ENCODE data around the gene NTF4.
"Not testable (repeated sequence)": the region's sequence is repeated elsewhere in the genome, so short reads cannot be mapped to it uniquely, and the experiment has no call there.

Gene NTF4

DNA sequence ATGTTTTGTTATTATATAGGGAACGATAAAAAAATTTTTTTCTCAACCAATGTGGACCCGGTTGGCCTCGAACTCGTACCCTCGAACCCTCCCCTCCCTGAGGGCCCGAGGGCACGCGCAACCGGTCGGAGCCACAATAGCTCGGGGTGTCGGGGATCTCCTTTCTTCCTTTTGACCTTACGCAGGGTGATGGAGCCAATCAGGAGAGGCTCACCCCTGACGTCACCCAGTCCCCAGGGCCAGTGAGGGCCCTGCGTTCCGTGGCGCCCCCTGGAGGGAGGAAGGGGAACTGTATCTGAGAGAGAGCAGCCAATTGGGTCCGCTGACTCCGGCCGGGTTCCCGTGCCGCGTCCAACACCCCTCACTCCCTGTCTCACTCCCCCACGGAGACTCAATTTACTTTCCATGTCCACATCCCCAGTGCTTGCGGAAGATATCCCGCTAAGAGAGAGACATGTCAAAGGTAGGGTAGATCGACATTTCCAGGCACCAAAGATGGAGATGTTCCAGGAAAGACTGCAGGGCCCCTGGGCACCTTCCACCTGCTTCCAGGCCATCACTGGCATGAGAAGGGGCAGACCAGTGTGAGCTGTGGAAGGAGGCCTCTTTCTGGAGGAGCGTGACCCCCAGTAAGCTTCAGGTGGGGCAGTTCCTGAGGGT is 32.8 kb downstream of the NTF4 start, which contains the start of gene CGB2:
Gene CGB2, plus strand, starts transcription at position 249 of the 660 bp plus-strand sequence. Its CDS starts 206 bp downstream, at position 455.
- WGBS (ENCODE audit: insufficient coverage), result 27% methylated on average over 2 of the region's 28 CpGs

DNA sequence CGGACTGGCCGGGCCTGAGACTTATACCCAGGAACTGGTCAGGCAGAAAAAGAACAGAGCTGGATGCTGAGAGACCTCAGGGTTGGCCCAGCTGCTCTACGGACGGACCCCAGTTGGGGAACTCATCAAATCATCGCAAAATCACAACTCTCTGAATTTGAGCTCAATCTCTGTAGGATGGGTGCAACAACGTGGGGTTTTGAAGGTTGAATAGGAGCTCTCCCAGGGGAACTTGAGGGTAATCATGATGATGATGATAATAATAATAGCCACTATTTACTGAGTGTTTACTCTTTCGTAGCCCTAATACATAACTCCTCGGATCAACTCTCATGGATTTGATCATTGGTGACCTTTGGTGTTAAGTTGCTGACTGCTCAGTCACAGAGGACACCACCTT is 34.3 kb downstream of the NTF4 start:
- H3K9me3 ChIP-seq (ENCODE audit: control extremely low read depth in 1 of 5, control insufficient read depth in 4 of 5, insufficient read depth in 2 of 5, low read depth in 1 of 5, low read length in 4 of 5); H3K36me3 ChIP-seq (ENCODE audit: control insufficient read depth in 4 of 4, insufficient read depth in 4 of 4, low read length in 3 of 4); CTCF ChIA-PET; H3K4me3 ChIP-seq (ENCODE audit: control insufficient read depth in 1 of 7, extremely low read depth in 1 of 7, insufficient read depth in 4 of 7, low read depth in 2 of 7, low read length in 6 of 7); DNase-seq; H3K27ac ChIP-seq (ENCODE audit: insufficient read depth in 1 of 2, low read depth in 1 of 2, low read length in 2 of 2, poor library complexity in 1 of 2, severe bottlenecking in 2 of 2); POLR2A ChIA-PET; H3K27me3 ChIP-seq (replicated peaks in 2 of 5; ENCODE audit: control insufficient read depth in 4 of 5, insufficient read depth in 5 of 5, low read length in 4 of 5); H3K4me1 ChIP-seq (ENCODE audit: control extremely low read depth in 1 of 4, control insufficient read depth in 4 of 4, insufficient read depth in 4 of 4, low read length in 3 of 4): not testable (repeated sequence)
- 100% methylated on average over 1 of the region's 8 CpGs for WGBS (ENCODE audit: insufficient coverage)

More for the DNA sequence above, 32.8 kb downstream of the NTF4 start, which contains the start of gene CGB2:
- H3K27me3 ChIP-seq (replicated peaks in 2 of 5; ENCODE audit: control insufficient read depth in 4 of 5, insufficient read depth in 5 of 5, low read length in 4 of 5); H3K4me1 ChIP-seq (ENCODE audit: control extremely low read depth in 1 of 4, control insufficient read depth in 4 of 4, insufficient read depth in 4 of 4, low read length in 3 of 4); H3K36me3 ChIP-seq (ENCODE audit: control insufficient read depth in 4 of 4, insufficient read depth in 4 of 4, low read length in 3 of 4); H3K4me3 ChIP-seq (ENCODE audit: control insufficient read depth in 1 of 7, extremely low read depth in 1 of 7, insufficient read depth in 4 of 7, low read depth in 2 of 7, low read length in 6 of 7); H3K9me3 ChIP-seq (ENCODE audit: control extremely low read depth in 1 of 5, control insufficient read depth in 4 of 5, insufficient read depth in 2 of 5, low read depth in 1 of 5, low read length in 4 of 5); POLR2A ChIA-PET; H3K27ac ChIP-seq (ENCODE audit: insufficient read depth in 1 of 2, low read depth in 1 of 2, low read length in 2 of 2, poor library complexity in 1 of 2, severe bottlenecking in 2 of 2): not testable (repeated sequence)
- DNase-seq, result peak; percentile 34 to 74 (median 69)
- CTCF ChIA-PET, result interaction anchor here (1.0 kb wide), 1 partner anchor 32 kb away, joined by 3 read pairs; no protein-coding TSS in a partner anchor

DNA sequence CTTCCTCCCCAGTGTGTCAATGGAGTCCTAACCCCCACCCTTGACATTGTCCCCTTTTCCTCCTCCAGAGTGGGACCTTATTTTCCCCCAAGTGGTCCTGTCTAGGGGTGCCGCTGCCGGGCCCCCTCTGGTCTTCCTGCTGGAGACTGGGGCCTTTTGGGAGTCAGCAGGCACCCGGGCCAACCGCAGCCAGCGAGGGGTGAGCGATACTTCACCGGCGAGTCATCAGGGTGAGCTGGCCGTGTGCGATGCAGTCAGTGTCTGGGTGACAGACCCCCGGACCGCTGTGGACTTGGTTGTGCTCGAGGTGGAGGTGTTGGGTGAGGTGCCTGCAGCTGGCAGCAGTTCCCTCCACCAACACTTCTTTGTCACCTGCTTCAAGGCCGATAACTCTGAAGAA is 34.9 kb downstream of the NTF4 start:
- POLR2A ChIA-PET; CTCF ChIA-PET; H3K4me1 ChIP-seq (ENCODE audit: control extremely low read depth in 1 of 4, control insufficient read depth in 4 of 4, insufficient read depth in 4 of 4, low read length in 3 of 4); DNase-seq; H3K27ac ChIP-seq (ENCODE audit: insufficient read depth in 1 of 2, low read depth in 1 of 2, low read length in 2 of 2, poor library complexity in 1 of 2, severe bottlenecking in 2 of 2); H3K9me3 ChIP-seq (ENCODE audit: control extremely low read depth in 1 of 5, control insufficient read depth in 4 of 5, insufficient read depth in 2 of 5, low read depth in 1 of 5, low read length in 4 of 5); H3K36me3 ChIP-seq (ENCODE audit: control insufficient read depth in 4 of 4, insufficient read depth in 4 of 4, low read length in 3 of 4); H3K27me3 ChIP-seq (replicated peaks in 2 of 5; ENCODE audit: control insufficient read depth in 4 of 5, insufficient read depth in 5 of 5, low read length in 4 of 5); H3K4me3 ChIP-seq (ENCODE audit: control insufficient read depth in 1 of 7, extremely low read depth in 1 of 7, insufficient read depth in 4 of 7, low read depth in 2 of 7, low read length in 6 of 7): not testable (repeated sequence)
- WGBS (ENCODE audit: insufficient coverage), result 91% methylated on average over 8 of the region's 14 CpGs

DNA sequence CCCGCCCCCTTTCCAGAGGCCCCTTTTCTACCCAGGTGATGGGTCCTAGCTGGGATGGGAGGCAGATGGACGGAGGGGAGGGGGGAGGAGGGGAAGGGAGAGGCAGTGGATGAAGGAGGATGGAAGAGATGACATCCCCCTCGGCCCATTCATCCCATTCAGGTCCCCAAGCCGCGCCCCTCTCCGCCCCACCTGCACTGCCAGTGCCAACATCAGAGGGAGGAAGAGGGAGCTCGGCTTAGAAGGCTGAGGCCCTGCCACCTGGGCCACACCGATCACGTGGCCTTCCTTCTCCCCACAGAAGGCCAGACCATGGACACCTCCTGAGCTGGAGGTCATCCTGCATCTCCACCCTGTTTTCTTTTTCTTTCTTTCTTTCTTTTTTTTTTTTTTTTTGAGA is 35.9 kb downstream of the NTF4 start:
- H3K9me3 ChIP-seq (ENCODE audit: control extremely low read depth in 1 of 5, control insufficient read depth in 4 of 5, insufficient read depth in 2 of 5, low read depth in 1 of 5, low read length in 4 of 5); H3K27me3 ChIP-seq (replicated peaks in 2 of 5; ENCODE audit: control insufficient read depth in 4 of 5, insufficient read depth in 5 of 5, low read length in 4 of 5); POLR2A ChIA-PET; CTCF ChIA-PET; H3K36me3 ChIP-seq (ENCODE audit: control insufficient read depth in 4 of 4, insufficient read depth in 4 of 4, low read length in 3 of 4); H3K4me1 ChIP-seq (ENCODE audit: control extremely low read depth in 1 of 4, control insufficient read depth in 4 of 4, insufficient read depth in 4 of 4, low read length in 3 of 4); H3K4me3 ChIP-seq (ENCODE audit: control insufficient read depth in 1 of 7, extremely low read depth in 1 of 7, insufficient read depth in 4 of 7, low read depth in 2 of 7, low read length in 6 of 7); DNase-seq; H3K27ac ChIP-seq (ENCODE audit: insufficient read depth in 1 of 2, low read depth in 1 of 2, low read length in 2 of 2, poor library complexity in 1 of 2, severe bottlenecking in 2 of 2): not testable (repeated sequence)
- 94% methylated on average over 3 of the region's 9 CpGs for WGBS (ENCODE audit: insufficient coverage)

DNA sequence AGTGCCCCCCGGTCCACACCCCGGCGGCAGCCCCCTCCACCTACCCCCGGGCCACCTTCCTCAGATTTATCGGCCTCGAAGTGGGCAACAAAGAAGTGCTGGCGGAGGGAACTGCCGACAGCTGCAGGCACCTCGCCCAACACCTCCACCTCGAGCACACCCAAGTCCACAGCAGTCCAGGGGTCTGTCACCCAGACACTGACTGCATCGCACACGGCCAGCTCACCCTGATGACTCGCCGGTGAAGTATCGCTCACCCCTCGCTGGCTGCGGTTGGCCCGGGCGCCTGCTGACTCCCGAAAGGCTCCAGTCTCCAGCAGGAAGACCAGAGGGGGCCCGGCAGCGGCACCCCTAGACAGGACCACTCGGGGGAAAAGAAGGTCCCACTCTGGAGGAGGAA is 39.0 kb downstream of the NTF4 start:
- H3K9me3 ChIP-seq (ENCODE audit: control extremely low read depth in 1 of 5, control insufficient read depth in 4 of 5, insufficient read depth in 2 of 5, low read depth in 1 of 5, low read length in 4 of 5); H3K36me3 ChIP-seq (ENCODE audit: control insufficient read depth in 4 of 4, insufficient read depth in 4 of 4, low read length in 3 of 4); DNase-seq; H3K4me3 ChIP-seq (ENCODE audit: control insufficient read depth in 1 of 7, extremely low read depth in 1 of 7, insufficient read depth in 4 of 7, low read depth in 2 of 7, low read length in 6 of 7); CTCF ChIA-PET; H3K4me1 ChIP-seq (ENCODE audit: control extremely low read depth in 1 of 4, control insufficient read depth in 4 of 4, insufficient read depth in 4 of 4, low read length in 3 of 4); POLR2A ChIA-PET; H3K27ac ChIP-seq (ENCODE audit: insufficient read depth in 1 of 2, low read depth in 1 of 2, low read length in 2 of 2, poor library complexity in 1 of 2, severe bottlenecking in 2 of 2): not testable (repeated sequence)
- peaks cover 0 to 15% (median 4%) of the 10 kb centered on the region in 5 experiments for H3K27me3 ChIP-seq (replicated peaks in 2 of 5; ENCODE audit: control insufficient read depth in 4 of 5, insufficient read depth in 5 of 5, low read length in 4 of 5)
- WGBS (ENCODE audit: insufficient coverage), result 99% methylated on average over 10 of the region's 23 CpGs

DNA sequence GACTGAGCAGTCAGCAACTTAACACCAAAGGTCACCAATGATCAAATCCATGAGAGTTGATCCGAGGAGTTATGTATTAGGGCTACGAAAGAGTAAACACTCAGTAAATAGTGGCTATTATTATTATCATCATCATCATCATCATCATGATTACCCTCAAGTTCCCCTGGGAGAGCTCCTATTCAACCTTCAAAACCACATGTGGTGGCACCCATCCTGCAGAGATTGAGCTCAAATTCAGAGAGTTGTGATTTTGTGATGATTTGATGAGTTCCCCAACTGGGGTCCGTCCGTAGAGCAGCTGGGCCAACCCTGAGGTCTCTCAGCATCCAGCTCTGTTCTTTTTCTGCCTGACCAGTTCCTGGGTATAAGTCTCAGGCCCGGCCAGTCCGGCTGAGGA is 39.5 kb downstream of the NTF4 start:
- WGBS (ENCODE audit: insufficient coverage), result no CpG with 5 or more reads among the region's 6 CpGs
- H3K36me3 ChIP-seq (ENCODE audit: control insufficient read depth in 4 of 4, insufficient read depth in 4 of 4, low read length in 3 of 4); H3K4me3 ChIP-seq (ENCODE audit: control insufficient read depth in 1 of 7, extremely low read depth in 1 of 7, insufficient read depth in 4 of 7, low read depth in 2 of 7, low read length in 6 of 7); CTCF ChIA-PET; DNase-seq; POLR2A ChIA-PET; H3K4me1 ChIP-seq (ENCODE audit: control extremely low read depth in 1 of 4, control insufficient read depth in 4 of 4, insufficient read depth in 4 of 4, low read length in 3 of 4); H3K9me3 ChIP-seq (ENCODE audit: control extremely low read depth in 1 of 5, control insufficient read depth in 4 of 5, insufficient read depth in 2 of 5, low read depth in 1 of 5, low read length in 4 of 5); H3K27ac ChIP-seq (ENCODE audit: insufficient read depth in 1 of 2, low read depth in 1 of 2, low read length in 2 of 2, poor library complexity in 1 of 2, severe bottlenecking in 2 of 2): not testable (repeated sequence)
- H3K27me3 ChIP-seq (replicated peaks in 2 of 5; ENCODE audit: control insufficient read depth in 4 of 5, insufficient read depth in 5 of 5, low read length in 4 of 5), result peaks cover 0 to 20% (median 4%) of the 10 kb centered on the region in 5 experiments

DNA sequence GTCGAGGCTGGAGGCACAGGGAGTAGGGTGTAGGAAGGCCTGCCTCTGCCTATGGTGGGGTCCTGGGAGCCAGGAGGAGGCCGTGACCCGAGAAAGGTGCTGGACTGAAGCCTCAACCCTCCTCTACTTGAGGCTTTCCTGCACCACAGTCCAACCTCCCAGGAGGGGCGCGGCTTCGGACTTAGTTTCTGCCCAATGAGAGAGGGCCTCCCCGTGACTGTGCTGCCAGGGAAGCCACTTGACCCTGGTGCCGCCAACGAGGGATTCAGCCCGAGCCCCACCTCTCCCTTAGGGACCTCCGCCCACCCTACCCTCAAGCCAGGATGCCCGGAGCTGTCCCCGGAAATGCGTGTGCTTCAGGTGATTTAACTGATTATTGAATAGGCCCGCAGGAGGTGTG is 40.4 kb downstream of the NTF4 start, which contains the start of gene CGB3:
Gene CGB3, minus strand, starts transcription at position 101 of the 400 bp plus-strand sequence. CDS start 362 bp downstream, outside the sequence.
- H3K27ac ChIP-seq (ENCODE audit: insufficient read depth in 1 of 2, low read depth in 1 of 2, low read length in 2 of 2, poor library complexity in 1 of 2, severe bottlenecking in 2 of 2); POLR2A ChIA-PET; H3K4me3 ChIP-seq (ENCODE audit: control insufficient read depth in 1 of 7, extremely low read depth in 1 of 7, insufficient read depth in 4 of 7, low read depth in 2 of 7, low read length in 6 of 7); H3K9me3 ChIP-seq (ENCODE audit: control extremely low read depth in 1 of 5, control insufficient read depth in 4 of 5, insufficient read depth in 2 of 5, low read depth in 1 of 5, low read length in 4 of 5); H3K36me3 ChIP-seq (ENCODE audit: control insufficient read depth in 4 of 4, insufficient read depth in 4 of 4, low read length in 3 of 4); CTCF ChIA-PET; DNase-seq; H3K4me1 ChIP-seq (ENCODE audit: control extremely low read depth in 1 of 4, control insufficient read depth in 4 of 4, insufficient read depth in 4 of 4, low read length in 3 of 4): not testable (repeated sequence)
- peaks cover 0 to 29% (median 5%) of the 10 kb centered on the region in 5 experiments for H3K27me3 ChIP-seq (replicated peaks in 2 of 5; ENCODE audit: control insufficient read depth in 4 of 5, insufficient read depth in 5 of 5, low read length in 4 of 5)
- WGBS (ENCODE audit: insufficient coverage), result 83% methylated on average over 7 of the region's 15 CpGs

Measured in common myeloid progenitor, CD34-positive (primary cell).